Rectal smooth muscle tissue (tissue), 1 donor: ENCODE results near the gene PIGN.

Experiments
- H3K27ac ChIP-seq: one replicate; pipeline ENCODE4 v1.7.0; 2013; ENCODE audit warnings: low read depth, low read length, inconsistent platforms
- H3K27me3 ChIP-seq: one replicate; pipeline ENCODE4 v1.7.0; 2013; ENCODE audit warnings: low read length; ENCODE audit not compliant: control insufficient read depth, insufficient read depth
- H3K36me3 ChIP-seq: one replicate; pipeline ENCODE4 v1.7.0; 2013; ENCODE audit warnings: low read length; ENCODE audit not compliant: control insufficient read depth, insufficient read depth
- H3K4me1 ChIP-seq: one replicate; pipeline ENCODE4 v1.7.0; 2013; ENCODE audit warnings: low read length; ENCODE audit not compliant: control insufficient read depth, insufficient read depth
- H3K4me3 ChIP-seq: one replicate; pipeline ENCODE4 v1.7.0; 2013; ENCODE audit warnings: low read length
- H3K9ac ChIP-seq: one replicate; pipeline ENCODE4 v1.7.0; 2013; ENCODE audit warnings: low read length

PIGN gene

DNA sequence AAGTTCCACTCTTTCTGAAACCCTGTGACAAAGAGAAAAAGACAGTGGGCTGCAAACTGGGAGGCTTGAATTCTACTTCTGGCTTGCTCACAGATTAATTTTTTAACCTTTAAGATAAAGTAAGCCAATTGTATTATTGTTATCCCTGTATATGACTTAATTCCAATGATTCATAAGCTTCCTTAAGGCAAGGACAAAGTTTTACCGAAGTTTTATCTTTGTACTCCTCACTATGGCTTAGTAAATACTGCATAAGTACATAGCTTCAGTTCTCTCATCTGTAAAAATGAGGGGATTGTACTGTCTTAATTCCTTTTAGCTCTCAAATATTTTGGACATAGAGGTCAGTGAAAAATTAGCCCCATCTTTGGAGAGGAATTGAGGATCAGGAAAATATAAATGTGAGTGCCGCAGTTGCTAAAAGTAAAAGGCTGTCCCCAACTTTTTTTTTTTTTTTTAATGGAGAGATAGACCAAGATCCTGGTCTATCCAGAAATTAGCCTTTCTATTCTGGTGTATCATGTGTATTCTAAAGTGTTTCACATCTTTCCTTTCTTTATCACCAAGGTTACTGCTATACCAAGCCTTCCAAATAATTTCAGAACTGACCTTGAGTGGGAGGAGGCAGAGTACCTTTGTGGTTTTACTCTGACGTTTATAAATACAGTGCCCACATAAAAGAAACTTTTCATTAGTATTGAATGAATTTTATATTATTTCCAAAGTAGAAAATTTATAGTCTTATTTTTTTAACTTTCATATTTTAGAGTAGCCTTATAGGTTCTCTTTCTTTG is 13.5 kb upstream of the PIGN start:
- Histone ChIP-seq H3K4me3 (no peak overlapping the region), H3K4me1 (no peaks in the 10 kb centered on the region), H3K9ac (no peak overlapping the region), H3K27ac (no peak overlapping the region), H3K27me3 (no peaks in the 10 kb centered on the region), H3K36me3 (no peaks in the 10 kb centered on the region)

DNA sequence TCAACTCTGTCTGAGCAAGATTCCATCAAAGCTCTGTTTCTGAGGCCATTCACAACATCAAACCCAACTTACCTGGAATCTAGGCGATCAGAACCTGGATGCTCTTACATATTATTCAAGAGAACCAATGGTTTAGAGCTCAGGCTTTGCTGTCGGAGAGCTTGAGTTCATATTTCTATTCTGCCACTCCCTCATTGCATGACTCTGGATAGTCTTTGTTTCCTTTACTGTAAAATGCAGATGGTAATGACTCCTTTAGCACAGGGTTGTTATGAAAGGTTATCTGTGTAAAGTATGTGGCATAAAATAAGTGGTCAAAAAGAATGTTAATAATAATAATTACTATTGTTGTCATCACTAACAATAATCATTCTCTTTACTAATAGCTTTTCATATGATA is 12.8 kb upstream of the PIGN start:
- Histone ChIP-seq H3K27me3 (no peaks in the 10 kb centered on the region), H3K36me3 (no peaks in the 10 kb centered on the region), H3K27ac (no peak overlapping the region), H3K9ac (no peak overlapping the region), H3K4me3 (no peak overlapping the region), H3K4me1 (no peaks in the 10 kb centered on the region)

DNA sequence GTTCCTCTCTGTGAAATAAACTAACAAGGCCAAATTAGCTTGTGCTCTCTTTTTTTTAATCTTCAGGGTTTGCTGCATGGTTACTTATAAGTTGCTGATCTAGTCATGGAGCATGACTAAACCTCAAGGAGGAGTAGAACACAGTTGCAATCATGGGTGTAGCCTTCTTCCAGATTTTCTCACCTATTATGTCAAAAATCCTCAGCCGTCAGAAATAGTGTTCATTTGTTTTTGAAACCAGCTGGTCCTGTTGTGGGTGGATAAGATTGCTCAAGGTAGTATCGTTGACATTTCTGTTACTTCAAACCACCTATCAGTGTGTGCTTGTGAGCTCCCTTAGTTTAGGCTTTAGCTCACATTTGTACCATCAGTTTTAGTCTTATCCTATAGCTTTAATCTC is 11.4 kb upstream of the PIGN start:
- no peaks in the 10 kb centered on the region for H3K36me3 ChIP-seq
- no peak overlapping the region for H3K4me3 ChIP-seq
- no peaks in the 10 kb centered on the region for H3K27me3 ChIP-seq
- H3K9ac ChIP-seq, result no peak overlapping the region
- H3K4me1 ChIP-seq, result no peaks in the 10 kb centered on the region
- H3K27ac ChIP-seq, result no peak overlapping the region

DNA sequence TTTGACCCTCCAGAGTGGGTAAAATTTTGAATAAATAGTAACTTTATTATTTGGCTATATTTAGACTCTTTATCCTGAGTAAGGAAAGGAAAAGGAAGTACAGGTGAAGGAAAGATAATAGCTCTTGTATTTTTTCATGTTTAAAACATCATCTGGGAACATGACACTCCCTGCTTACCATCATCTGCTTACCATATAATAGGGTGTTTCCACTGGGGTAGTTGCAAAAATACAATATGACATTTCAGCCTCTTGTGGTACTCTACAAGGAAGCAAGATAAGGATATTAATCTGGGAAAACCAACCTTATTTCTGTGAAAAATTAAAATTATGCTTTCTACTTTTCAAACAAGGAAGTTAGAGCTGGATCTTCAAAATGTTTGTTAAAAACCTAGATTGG is 10.1 kb upstream of the PIGN start:
- no peak overlapping the region for H3K27ac ChIP-seq
- H3K9ac ChIP-seq, result no peak overlapping the region
- no peak overlapping the region for H3K4me3 ChIP-seq
- no peaks in the 10 kb centered on the region for H3K4me1 ChIP-seq
- H3K36me3 ChIP-seq, result no peaks in the 10 kb centered on the region
- no peaks in the 10 kb centered on the region for H3K27me3 ChIP-seq

DNA sequence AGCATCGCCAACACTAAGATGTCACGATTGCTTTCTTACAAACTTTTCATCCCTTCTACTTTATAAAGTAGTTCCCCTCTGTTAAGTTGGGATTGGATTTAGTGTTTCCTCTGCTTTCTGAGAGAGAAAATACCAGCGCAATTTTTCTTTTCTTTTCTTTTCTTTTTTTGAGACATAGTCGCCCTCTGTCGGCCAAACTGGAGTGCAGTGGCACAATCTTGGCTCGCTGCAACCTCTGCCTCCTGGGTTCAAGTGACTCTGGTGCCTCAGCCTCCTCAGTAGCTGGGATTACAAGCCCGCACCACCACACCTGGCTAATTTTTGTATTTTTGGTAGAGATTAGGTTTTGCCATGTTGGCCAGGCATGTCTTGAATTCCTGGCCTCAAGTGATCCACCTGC is 9.2 kb upstream of the PIGN start:
- no peaks in the 10 kb centered on the region for H3K4me1 ChIP-seq
- no peak overlapping the region for H3K27ac ChIP-seq
- H3K4me3 ChIP-seq, result no peak overlapping the region
- no peaks in the 10 kb centered on the region for H3K36me3 ChIP-seq
- no peaks in the 10 kb centered on the region for H3K27me3 ChIP-seq
- H3K9ac ChIP-seq, result no peak overlapping the region

DNA sequence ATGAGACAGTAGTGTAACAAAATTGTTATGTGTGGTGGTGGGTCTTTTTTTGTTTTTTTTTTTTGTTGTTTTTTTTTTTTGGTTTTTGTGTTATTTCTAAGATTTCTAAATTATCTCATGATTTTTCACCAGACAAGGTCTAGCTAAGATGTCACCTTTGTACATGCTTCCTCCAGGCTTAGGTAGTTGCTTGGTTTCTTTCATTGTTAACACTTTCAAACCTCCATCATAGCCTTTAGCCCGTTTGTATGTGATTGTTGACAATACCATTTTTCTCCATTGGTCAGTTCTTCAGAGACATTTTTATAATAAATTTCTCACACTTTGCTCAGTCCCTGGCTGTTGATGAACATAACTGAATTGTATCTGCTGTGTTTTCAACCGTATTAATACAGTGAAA is 2.4 kb upstream of the PIGN start:
- Histone ChIP-seq H3K4me3 (peak overlapping the region; percentile 100), H3K36me3 (no peaks in the 10 kb centered on the region), H3K27ac (no peak overlapping the region), H3K4me1 (peaks cover 4% of the 10 kb centered on the region), H3K9ac (no peak overlapping the region), H3K27me3 (no peaks in the 10 kb centered on the region)

DNA sequence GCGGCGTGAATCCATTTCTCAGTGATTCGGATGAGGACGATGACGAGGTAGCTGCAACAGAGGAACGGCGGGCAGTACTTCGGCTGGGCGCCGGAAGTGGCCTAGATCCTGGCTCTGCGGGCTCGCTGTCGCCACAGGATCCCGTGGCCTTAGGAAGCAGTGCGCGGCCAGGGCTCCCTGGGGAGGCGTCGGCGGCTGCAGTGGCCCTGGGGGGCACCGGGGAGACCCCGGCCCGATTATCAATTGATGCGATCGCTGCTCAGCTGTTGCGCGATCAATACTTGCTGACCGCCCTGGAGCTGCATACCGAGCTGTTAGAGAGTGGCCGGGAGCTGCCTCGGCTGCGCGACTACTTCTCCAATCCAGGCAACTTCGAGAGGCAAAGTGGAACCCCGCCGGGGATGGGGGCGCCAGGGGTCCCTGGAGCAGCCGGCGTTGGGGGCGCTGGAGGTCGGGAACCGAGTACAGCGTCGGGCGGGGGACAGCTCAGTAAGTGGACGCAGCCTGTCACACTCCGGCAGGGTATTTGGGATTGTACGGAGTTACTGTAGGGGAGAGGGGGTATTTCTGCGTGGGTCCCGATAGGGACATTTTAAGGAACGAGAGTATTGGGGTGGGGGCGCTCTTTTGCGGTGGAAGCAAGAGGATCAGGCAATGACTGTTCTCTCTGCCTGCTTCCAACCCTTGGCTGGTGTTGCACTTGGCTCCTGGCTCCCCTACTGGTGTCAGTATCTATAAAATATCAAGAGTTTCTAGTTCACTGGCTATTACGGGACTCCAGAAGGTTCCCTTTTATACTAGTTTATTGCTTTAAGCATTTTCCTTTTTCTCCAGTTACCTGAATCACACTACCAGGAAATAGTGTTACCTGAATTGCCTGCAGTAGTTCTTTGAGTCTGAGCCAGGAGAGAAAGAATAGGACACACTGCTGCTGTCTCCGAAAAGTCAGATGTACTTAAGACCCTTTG is 971 bp upstream of the PIGN start:
- H3K4me1 ChIP-seq, result peaks cover 4% of the 10 kb centered on the region

DNA sequence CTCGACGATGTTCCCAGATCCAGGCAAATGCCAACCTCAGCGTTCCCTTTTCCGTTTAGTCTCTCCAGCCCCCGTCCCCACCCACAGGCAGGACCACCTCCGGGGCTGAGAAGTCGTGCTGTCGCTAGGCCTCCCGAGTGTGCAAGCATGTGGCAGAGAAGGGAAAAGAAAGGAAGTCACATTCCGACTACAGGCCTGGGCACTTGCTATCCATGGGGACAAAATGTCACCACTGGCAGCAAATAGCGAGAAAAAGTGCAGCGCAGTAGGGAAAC is 420 bp downstream of the PIGN start:
- H3K36me3 ChIP-seq, result no peaks in the 10 kb centered on the region
- peak overlapping the region; percentile 27 for H3K27ac ChIP-seq
- H3K4me3 ChIP-seq, result peak overlapping the region; percentile 95
- H3K27me3 ChIP-seq, result no peaks in the 10 kb centered on the region
- peaks cover 4% of the 10 kb centered on the region for H3K4me1 ChIP-seq
- H3K9ac ChIP-seq, result peak overlapping the region; percentile 81

More for the DNA sequence above, 971 bp upstream of the PIGN start:
- H3K4me3 ChIP-seq, result peak overlapping the region; percentile 100
- H3K9ac ChIP-seq, result peak overlapping the region; percentile 91
- no peaks in the 10 kb centered on the region for H3K27me3 ChIP-seq
- peak overlapping the region; percentile 67 for H3K27ac ChIP-seq
- H3K36me3 ChIP-seq, result no peaks in the 10 kb centered on the region

DNA sequence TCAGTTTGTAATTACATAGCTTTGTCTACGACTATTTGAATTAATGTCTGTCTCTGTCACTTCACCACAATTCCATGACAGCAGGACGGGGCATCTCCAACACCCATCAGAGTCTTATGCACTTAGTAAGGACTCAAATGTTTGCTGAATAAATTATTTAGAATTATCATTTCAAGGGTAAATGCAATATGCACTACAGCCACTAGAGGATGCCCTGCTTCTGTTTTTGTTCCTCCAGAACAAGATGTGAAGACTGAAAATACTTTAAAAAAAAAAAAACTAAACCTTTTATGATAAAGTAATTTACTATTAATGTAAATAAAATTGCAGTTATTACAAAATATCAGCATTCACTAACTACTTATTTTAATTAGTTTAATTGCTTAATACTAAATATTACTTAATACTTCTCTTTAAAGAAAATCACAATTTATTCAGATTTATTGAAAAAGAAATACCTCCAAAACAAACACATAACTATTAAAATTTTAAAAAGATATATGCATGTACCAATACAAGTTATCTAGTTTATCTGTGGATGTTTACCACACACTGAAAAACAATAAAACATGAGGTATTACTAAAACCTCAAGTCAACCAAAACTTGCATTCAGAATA is 3.2 kb downstream of the PIGN start:
- peaks cover 3% of the 10 kb centered on the region for H3K4me1 ChIP-seq
- no peak overlapping the region for H3K4me3 ChIP-seq
- H3K36me3 ChIP-seq, result no peaks in the 10 kb centered on the region
- H3K9ac ChIP-seq, result no peak overlapping the region
- no peaks in the 10 kb centered on the region for H3K27me3 ChIP-seq
- no peak overlapping the region for H3K27ac ChIP-seq

DNA sequence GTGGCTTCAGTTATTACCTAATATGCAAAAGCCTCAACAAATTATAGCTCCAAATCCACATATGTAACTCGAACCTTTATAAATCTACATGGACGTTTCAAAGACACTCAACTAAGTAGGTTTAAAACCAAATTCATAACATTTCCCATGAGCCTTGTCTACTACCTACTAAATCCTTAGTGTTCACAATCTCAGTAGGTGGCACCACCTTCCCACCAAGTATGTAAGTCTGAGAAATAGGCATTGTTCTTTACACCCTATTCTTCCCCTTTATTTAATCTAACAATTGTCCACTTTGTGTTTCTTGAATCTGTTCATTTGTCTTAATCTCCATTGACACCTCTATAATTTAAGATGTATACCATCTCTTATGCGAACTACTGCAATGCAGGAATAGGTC is 4.6 kb downstream of the PIGN start:
- Histone ChIP-seq H3K27ac (no peak overlapping the region), H3K9ac (no peak overlapping the region), H3K4me1 (no peaks in the 10 kb centered on the region), H3K27me3 (no peaks in the 10 kb centered on the region), H3K4me3 (no peak overlapping the region), H3K36me3 (no peaks in the 10 kb centered on the region)

DNA sequence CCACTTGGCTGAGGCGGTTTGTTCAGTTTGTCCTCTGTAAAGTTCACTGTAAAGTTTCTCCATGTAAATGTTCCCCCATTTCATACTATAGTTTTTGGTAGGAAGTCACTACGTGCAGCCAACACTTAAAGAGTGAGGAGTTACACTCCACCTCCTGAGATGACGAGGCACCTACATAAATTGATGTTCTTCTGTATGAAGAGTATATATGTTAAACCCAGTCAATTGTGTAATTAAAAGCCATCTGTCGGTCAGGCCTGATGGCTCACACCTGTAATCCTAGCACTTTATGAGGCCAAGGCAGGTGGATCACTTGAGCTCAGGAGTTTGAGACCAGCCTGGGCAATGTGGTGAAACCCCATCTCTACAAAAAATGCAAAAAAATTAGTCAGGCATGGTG is 7.6 kb downstream of the PIGN start:
- H3K27ac ChIP-seq, result no peak overlapping the region
- no peak overlapping the region for H3K4me3 ChIP-seq
- no peaks in the 10 kb centered on the region for H3K36me3 ChIP-seq
- H3K27me3 ChIP-seq, result no peaks in the 10 kb centered on the region
- no peak overlapping the region for H3K9ac ChIP-seq
- no peaks in the 10 kb centered on the region for H3K4me1 ChIP-seq

DNA sequence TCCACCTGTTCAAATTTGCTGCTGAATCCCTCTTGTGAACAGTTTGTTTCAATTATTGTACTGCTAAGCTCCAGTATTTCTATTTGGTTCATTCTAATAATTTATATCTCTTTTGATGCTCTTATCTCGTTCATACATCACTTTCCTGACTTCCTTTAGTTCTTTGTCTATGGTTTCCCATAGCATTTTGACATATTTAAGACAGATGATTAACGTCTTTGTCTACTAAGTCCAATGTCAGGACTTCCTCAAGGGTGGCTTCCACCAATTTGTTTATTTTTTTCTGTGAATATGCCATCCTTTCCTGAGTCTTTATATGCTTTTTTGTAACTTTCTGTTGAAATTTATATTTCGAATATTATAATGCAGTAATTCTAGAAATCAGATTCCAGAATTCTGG is 9.6 kb downstream of the PIGN start:
- Histone ChIP-seq H3K27ac (no peak overlapping the region), H3K4me3 (no peak overlapping the region), H3K4me1 (no peaks in the 10 kb centered on the region), H3K36me3 (no peaks in the 10 kb centered on the region), H3K27me3 (no peaks in the 10 kb centered on the region), H3K9ac (no peak overlapping the region)
